ENCODE data around the gene CCDC27. TPM values are rescaled to one million over a fixed set of nuclear protein-coding genes. Genes with fewer than 3 reads are reported as not detected.
"Not testable (repeated sequence)": the region's sequence is repeated elsewhere in the genome, so short reads cannot be mapped to it uniquely, and the experiment has no call there.

Gene CCDC27
- total and polyA plus RNA-seq, 2 of the 8 experiments (the other 6 are each of a cell fraction or from before 2014, with no cell fraction given) = 0.15 TPM; not detected in 1

GRCh38 chr1:3804627-3804944, 52.3 kb downstream of the CCDC27 start:
- H2AFZ ChIP-seq (ENCODE audit: low read length) = not testable (repeated sequence)

More at GRCh38 chr1:3804627-3804944, 52.3 kb downstream of the CCDC27 start:
- H3K23me2 ChIP-seq (ENCODE audit: low read depth, low read length); H3K9ac ChIP-seq (replicated peaks in 1 of 4; ENCODE audit: extremely low read depth in 1 of 4, low read depth in 3 of 4, low read length in 3 of 4); H4K91ac ChIP-seq (replicated peaks; ENCODE audit: insufficient read length, low read length); H2BK12ac ChIP-seq (ENCODE audit: low read depth, low read length); H3K4me3 ChIP-seq (ENCODE audit: extremely low read depth in 1 of 4, insufficient read depth in 2 of 4, low read depth in 3 of 4, low read length in 4 of 4); H3K79me1 ChIP-seq (ENCODE audit: low read depth, low read length); H2BK15ac ChIP-seq (ENCODE audit: low read length); H3K36me3 ChIP-seq (ENCODE audit: control insufficient read depth in 2 of 4, insufficient read depth in 4 of 4, low read length in 3 of 4); H2BK5ac ChIP-seq (ENCODE audit: low read depth, low read length); H3K18ac ChIP-seq (ENCODE audit: extremely low read depth, low read length); H3K4ac ChIP-seq (replicated peaks; ENCODE audit: insufficient read length, low read depth, low read length); H3K14ac ChIP-seq (ENCODE audit: insufficient read length); H3K23ac ChIP-seq (ENCODE audit: insufficient read length); POLR2A ChIA-PET (ENCODE audit: partially characterized antibody); H2AK5ac ChIP-seq (ENCODE audit: low read depth, low read length); H2BK120ac ChIP-seq (replicated peaks; ENCODE audit: low read depth, low read length); H3K79me2 ChIP-seq (ENCODE audit: control insufficient read depth in 1 of 2, insufficient read depth in 2 of 2, low read length in 2 of 2); FAIRE-seq; H4K8ac ChIP-seq (ENCODE audit: extremely low read depth, insufficient read depth, low read length); H2BK20ac ChIP-seq (ENCODE audit: low read length); H3K4me2 ChIP-seq (ENCODE audit: insufficient read depth in 1 of 2, low read depth in 2 of 2, low read length in 2 of 2); H3K27ac ChIP-seq (ENCODE audit: low read depth, low read length); H4K20me1 ChIP-seq (replicated peaks in 1 of 2; ENCODE audit: control insufficient read depth in 1 of 2, insufficient read depth in 2 of 2, low read length in 2 of 2); H4K5ac ChIP-seq (ENCODE audit: insufficient read length, low read depth, low read length); H3K56ac ChIP-seq (replicated peaks; ENCODE audit: insufficient read length, low read depth, low read length); H3K27me3 ChIP-seq (replicated peaks in 1 of 4; ENCODE audit: control insufficient read depth in 3 of 4, extremely low read depth in 1 of 4, insufficient read depth in 3 of 4, low read length in 3 of 4); DNase-seq (ENCODE audit: low read depth in 1 of 2, low spot score in 2 of 2); H3K4me1 ChIP-seq (replicated peaks in 1 of 4; ENCODE audit: control insufficient read depth in 3 of 4, insufficient read depth in 4 of 4, low read length in 3 of 4): not testable (repeated sequence)
- CTCF ChIA-PET (ENCODE audit: partially characterized antibody) = interaction anchor here (0.6 to 1.7 kb wide), 9 partner anchors 11 to 41 kb away, joined by 3 to 6 read pairs (median 4); no protein-coding TSS in a partner anchor
- peaks cover 8 to 19% of the 10 kb centered on the region in 2 experiments; a peak in 3 of 4 replicates for H3K9me3 ChIP-seq (ENCODE audit: insufficient read depth in 2 of 2, low read depth in 1 of 2, low read length in 1 of 2)
- 84% methylated on average over 7 of the region's 7 CpGs; no CpG with 5 or more reads in 1 of the 2 experiments for WGBS, 2 experiments (ENCODE audit: extremely low coverage in 1 of 2, insufficient coverage in 1 of 2, insufficient read length in 1 of 2, insufficient replicate concordance in 2 of 2, low coverage in 1 of 2, low lambda C conversion rate in 2 of 2, missing lambda C conversion rate in 1 of 2)

Measured in H1 (cell line).